Measurements from ENCODE around the gene SUPT20HL2.
A peak's percentile ranks its signal among the peaks of the same experiment; 100 is the strongest.
"Not testable (repeated sequence)": the region's sequence is repeated elsewhere in the genome, so short reads cannot be mapped to it uniquely, and the experiment has no call there.

Gene SUPT20HL2

GRCh38 chrX:24316111-24316510 lies 2.2 kb upstream of the SUPT20HL2 start:
- no peak for TF ChIP-seq CTCF (IDR thresholded peaks at IDR 0.05; ENCODE audit: low read depth, low read length)
- Histone ChIP-seq H3K9me3 (no peaks in the 10 kb centered on the region), H3K4me3 (ENCODE audit: low read depth, low read length) (no peak overlapping the region), H3K36me3 (no peaks in the 10 kb centered on the region), H3K27me3 (no peaks in the 10 kb centered on the region), H3K4me1 (no peaks in the 10 kb centered on the region)
- no peak for DNase-seq

- not testable (repeated sequence) for H3K36me3 ChIP-seq; H3K4me1 ChIP-seq; H3K4me3 ChIP-seq (ENCODE audit: low read depth, low read length); DNase-seq; H3K9me3 ChIP-seq; H3K27me3 ChIP-seq
These were observed 1.6 kb downstream of the SUPT20HL2 start for GRCh38 chrX:24312249-24312607.

GRCh38 chrX:24311507-24312248 lies 2.2 kb downstream of the SUPT20HL2 start:
- H3K4me1 ChIP-seq; H3K36me3 ChIP-seq; H3K4me3 ChIP-seq (ENCODE audit: low read depth, low read length); DNase-seq; H3K9me3 ChIP-seq; H3K27me3 ChIP-seq: not testable (repeated sequence)

- H3K27me3 ChIP-seq; DNase-seq; H3K9me3 ChIP-seq; H3K4me1 ChIP-seq; H3K4me3 ChIP-seq (ENCODE audit: low read depth, low read length); H3K36me3 ChIP-seq: not testable (repeated sequence)
These were observed 3.0 kb downstream of the SUPT20HL2 start for GRCh38 chrX:24310916-24311315.

GRCh38 chrX:24309580-24310374 lies 4.1 kb downstream of the SUPT20HL2 start:
- not testable (repeated sequence) for H3K27me3 ChIP-seq; H3K4me3 ChIP-seq (ENCODE audit: low read depth, low read length); DNase-seq; H3K4me1 ChIP-seq; H3K9me3 ChIP-seq; H3K36me3 ChIP-seq

GRCh38 chrX:24308803-24309202 lies 5.1 kb downstream of the SUPT20HL2 start:
- not testable (repeated sequence) for H3K4me1 ChIP-seq; H3K27me3 ChIP-seq; H3K9me3 ChIP-seq; H3K36me3 ChIP-seq; DNase-seq; H3K4me3 ChIP-seq (ENCODE audit: low read depth, low read length)

- H3K9me3 ChIP-seq, result no peaks in the 10 kb centered on the region
- no peaks in the 10 kb centered on the region for H3K36me3 ChIP-seq
- H3K27me3 ChIP-seq, result no peaks in the 10 kb centered on the region
- peak; percentile 15; the same call in 1 of the 2 replicates for TF ChIP-seq CTCF (IDR thresholded peaks at IDR 0.05; ENCODE audit: low read depth, low read length)
- DNase-seq, result no peak
- H3K4me1 ChIP-seq, result no peaks in the 10 kb centered on the region
- no peak overlapping the region for H3K4me3 ChIP-seq (ENCODE audit: low read depth, low read length)
These were observed 7.4 kb downstream of the SUPT20HL2 start for GRCh38 chrX:24306440-24306839.

- DNase-seq, result no peak
- TF ChIP-seq CTCF (IDR thresholded peaks at IDR 0.05; ENCODE audit: low read depth, low read length), result no peak
- H3K9me3 ChIP-seq, result no peaks in the 10 kb centered on the region
These were observed 8.0 kb downstream of the SUPT20HL2 start for GRCh38 chrX:24305905-24306304.

More at GRCh38 chrX:24305905-24306304, 8.0 kb downstream of the SUPT20HL2 start:
- Histone ChIP-seq H3K4me1 (no peaks in the 10 kb centered on the region), H3K36me3 (no peaks in the 10 kb centered on the region), H3K27me3 (no peaks in the 10 kb centered on the region), H3K4me3 (ENCODE audit: low read depth, low read length) (no peak overlapping the region)

All from BE2C (cell line).